ENCODE measurements around the gene PDGFD.

Gene PDGFD

GRCh38 chr11:104024572-104024971, 139.4 kb downstream of the PDGFD start:
- no peak overlapping the region for H3K4me2 ChIP-seq
- H3K36me3 ChIP-seq (ENCODE audit: insufficient read depth): no peaks in the 10 kb centered on the region
- no peak overlapping the region for H3K4me3 ChIP-seq (IDR thresholded peaks at IDR 0.05; ENCODE audit: insufficient read depth, low read depth, low read length)
- no peak overlapping the region for H3K9ac ChIP-seq
- H3K27me3 ChIP-seq (ENCODE audit: insufficient read depth, low read depth): no peaks in the 10 kb centered on the region
- H3K27ac ChIP-seq: no peak overlapping the region
- no peak overlapping the region for H2AFZ ChIP-seq (ENCODE audit: low read depth)
- no peaks in the 10 kb centered on the region for H3K4me1 ChIP-seq (ENCODE audit: low read depth, poor library complexity, severe bottlenecking)
- H4K20me1 ChIP-seq (ENCODE audit: insufficient read depth): no peaks in the 10 kb centered on the region
- TF ChIP-seq CTCF (conservative IDR thresholded peaks at IDR 0.05; ENCODE audit: low read depth, low read length): no peak
- H3K79me2 ChIP-seq (ENCODE audit: insufficient read depth, low read depth): no peaks in the 10 kb centered on the region

- no peak for TF ChIP-seq CTCF (conservative IDR thresholded peaks at IDR 0.05; ENCODE audit: low read depth, low read length)
- H2AFZ ChIP-seq (ENCODE audit: low read depth): no peak overlapping the region
- H4K20me1 ChIP-seq (ENCODE audit: insufficient read depth): no peaks in the 10 kb centered on the region
- H3K4me1 ChIP-seq (ENCODE audit: low read depth, poor library complexity, severe bottlenecking): no peaks in the 10 kb centered on the region
- no peaks in the 10 kb centered on the region for H3K27me3 ChIP-seq (ENCODE audit: insufficient read depth, low read depth)
- no peaks in the 10 kb centered on the region for H3K36me3 ChIP-seq (ENCODE audit: insufficient read depth)
- no peak overlapping the region for H3K4me2 ChIP-seq
- H3K79me2 ChIP-seq (ENCODE audit: insufficient read depth, low read depth): no peaks in the 10 kb centered on the region
- no peak overlapping the region for H3K9ac ChIP-seq
- no peak overlapping the region for H3K27ac ChIP-seq
- H3K4me3 ChIP-seq (IDR thresholded peaks at IDR 0.05; ENCODE audit: insufficient read depth, low read depth, low read length): no peak overlapping the region
Observed at GRCh38 chr11:104015649-104016415, 148.1 kb downstream of the PDGFD start.

GRCh38 chr11:104011044-104011443, 152.9 kb downstream of the PDGFD start:
- H3K27me3 ChIP-seq (ENCODE audit: insufficient read depth, low read depth): no peaks in the 10 kb centered on the region
- no peak overlapping the region for H3K4me3 ChIP-seq (IDR thresholded peaks at IDR 0.05; ENCODE audit: insufficient read depth, low read depth, low read length)
- no peak for TF ChIP-seq CTCF (conservative IDR thresholded peaks at IDR 0.05; ENCODE audit: low read depth, low read length)
- no peak overlapping the region for H2AFZ ChIP-seq (ENCODE audit: low read depth)
- H4K20me1 ChIP-seq (ENCODE audit: insufficient read depth): no peaks in the 10 kb centered on the region
- H3K4me2 ChIP-seq: no peak overlapping the region
- H3K4me1 ChIP-seq (ENCODE audit: low read depth, poor library complexity, severe bottlenecking): no peaks in the 10 kb centered on the region
- H3K9ac ChIP-seq: no peak overlapping the region
- H3K79me2 ChIP-seq (ENCODE audit: insufficient read depth, low read depth): no peaks in the 10 kb centered on the region
- H3K36me3 ChIP-seq (ENCODE audit: insufficient read depth): no peaks in the 10 kb centered on the region
- H3K27ac ChIP-seq: no peak overlapping the region

GRCh38 chr11:104009744-104010143, 154.2 kb downstream of the PDGFD start:
- no peaks in the 10 kb centered on the region for H3K27me3 ChIP-seq (ENCODE audit: insufficient read depth, low read depth)
- H4K20me1 ChIP-seq (ENCODE audit: insufficient read depth): no peaks in the 10 kb centered on the region
- H3K9ac ChIP-seq: no peak overlapping the region
- no peaks in the 10 kb centered on the region for H3K79me2 ChIP-seq (ENCODE audit: insufficient read depth, low read depth)
- no peaks in the 10 kb centered on the region for H3K36me3 ChIP-seq (ENCODE audit: insufficient read depth)
- no peak overlapping the region for H3K4me2 ChIP-seq
- TF ChIP-seq CTCF (conservative IDR thresholded peaks at IDR 0.05; ENCODE audit: low read depth, low read length): no peak
- H3K27ac ChIP-seq: no peak overlapping the region
- H3K4me1 ChIP-seq (ENCODE audit: low read depth, poor library complexity, severe bottlenecking): no peaks in the 10 kb centered on the region
- no peak overlapping the region for H3K4me3 ChIP-seq (IDR thresholded peaks at IDR 0.05; ENCODE audit: insufficient read depth, low read depth, low read length)
- no peak overlapping the region for H2AFZ ChIP-seq (ENCODE audit: low read depth)
